Aorta (tissue), 5 donors: ENCODE measurements around the gene PRKAR2A. TPM values are rescaled to one million over a fixed set of nuclear protein-coding genes. Genes with fewer than 3 reads are reported as not detected.
"Not testable (repeated sequence)": the region's sequence is repeated elsewhere in the genome, so short reads cannot be mapped to it uniquely, and the experiment has no call there.

ENCODE experiments used
- ATAC-seq: fragments of 200-7000 bp; cut with Tn5 transposase; one replicate; pipeline ENCODE4 v1.9.1; 2022; ENCODE audit warnings: moderate library complexity; ENCODE audit not compliant: low FRiP score
- DNase-seq, 2 donors: peaks; one replicate each; pipeline ENCODE4 v3.0.0-alpha.2; 2020
- H3K27ac ChIP-seq, 2 donors: one replicate each; pipeline ENCODE4 v1.5.1; 2013; ENCODE audit warnings: low read length in 2 of 2, mild to moderate bottlenecking in 2 of 2, moderate library complexity in 2 of 2, control low read depth in 1 of 2, inconsistent platforms in 1 of 2, low read depth in 1 of 2
- H3K27me3 ChIP-seq, 2 donors: one replicate each; pipeline ENCODE4 v1.6.1; 2013; ENCODE audit warnings: control low read depth in 1 of 2, low read length in 1 of 2, mild to moderate bottlenecking in 1 of 2, moderate library complexity in 1 of 2; ENCODE audit not compliant: insufficient read depth in 2 of 2, control insufficient read depth in 1 of 2
- H3K36me3 ChIP-seq, 2 donors: one replicate each; pipeline ENCODE4 v1.6.1; 2013; ENCODE audit warnings: control low read depth in 1 of 2, low read length in 1 of 2, mild to moderate bottlenecking in 1 of 2; ENCODE audit not compliant: insufficient read depth in 2 of 2, control insufficient read depth in 1 of 2
- H3K4me1 ChIP-seq, 2 donors: one replicate each; pipeline ENCODE4 v1.6.1; 2013; ENCODE audit warnings: low read length in 2 of 2, control low read depth in 1 of 2, mild to moderate bottlenecking in 1 of 2, moderate library complexity in 1 of 2; ENCODE audit not compliant: insufficient read depth in 2 of 2, control insufficient read depth in 1 of 2
- H3K4me3 ChIP-seq, 2 donors: one replicate each; pipeline ENCODE4 v1.5.1; 2013; ENCODE audit warnings: low read length in 2 of 2, control low read depth in 1 of 2, mild to moderate bottlenecking in 1 of 2
- H3K9me3 ChIP-seq: one replicate; pipeline ENCODE4 v1.6.1; 2013; ENCODE audit warnings: mild to moderate bottlenecking, low read length; ENCODE audit not compliant: control insufficient read depth
- WGBS, 2 donors: extraction: QIAGEN DNeasy Blood & Tissue Kit; methylation state at CpG; one replicate each; pipeline ENCODE4 v1.1.7; 2013; 5-methylcytosine and 5-hydroxymethylcytosine counted together
- intact Hi-C, 2 donors: fragments of 100-400 bp; cut with DNase I; formaldehyde crosslinking; loops; one replicate each; pipeline versions ENCODE4 v1.14.2 to v1.15.0; 2022
- polyA plus RNA-seq, 2 donors: library from polyadenylated mRNA; stranded (reverse); fragments of 200-250 nt; gene quantifications; one replicate each; pipeline ENCODE4 v1.2.3, GENCODE V29; 2013
- total RNA-seq, 2 donors: library from RNA; stranded (reverse); fragmentation: NEBNext Ultra II Directional; extraction: Animal tissue kit (Norgen Biotek cat#: 25700); gene quantifications; one replicate each; pipeline ENCODE4 v1.2.1, GENCODE V29; 2021
- donor health status: healthy with polysubstance abuse.
- donor health status: Bipolar disorder and iron deficiency.
- donor health status: DM: no; HTN: no; CAD: no.
- donor health status: DM: no; HTN: no; CAD: no.
- donor health status: DM: yes; HTN: yes; CAD: no.

PRKAR2A gene
- total and polyA plus RNA-seq, 4 donors: 9.1 to 59.6 (median 31.7) TPM

DNA sequence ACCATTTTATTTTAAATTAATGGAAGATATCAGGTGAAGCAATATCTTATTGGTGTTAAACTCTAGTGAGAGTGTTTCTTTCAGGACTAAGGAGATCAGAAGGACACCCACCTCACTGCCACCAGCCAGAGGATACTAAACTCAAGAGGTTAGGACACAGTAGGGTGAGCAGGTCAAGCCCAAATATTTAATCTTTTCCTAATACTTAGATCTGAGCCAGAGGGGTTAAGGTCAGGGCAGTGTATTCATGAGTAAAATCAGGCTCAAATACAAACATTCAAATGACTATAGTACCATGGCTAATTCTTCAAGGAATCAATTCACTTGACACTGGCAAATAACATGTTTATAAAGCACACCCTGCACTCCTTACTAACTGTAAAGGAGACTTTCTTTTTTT, 65.6 kb downstream of the PRKAR2A start:
- Histone ChIP-seq H3K9me3 (no peaks in the 10 kb centered on the region), H3K36me3 (peaks cover 0 to 4% of the 10 kb centered on the region in 2 donors), H3K4me1 (no peaks in the 10 kb centered on the region), H3K27me3 (no peaks in the 10 kb centered on the region), H3K4me3 (no peak overlapping the region), H3K27ac (no peak overlapping the region)
- intact Hi-C loops: no loop called here
- no peak for ATAC-seq
- no peak for DNase-seq

DNA sequence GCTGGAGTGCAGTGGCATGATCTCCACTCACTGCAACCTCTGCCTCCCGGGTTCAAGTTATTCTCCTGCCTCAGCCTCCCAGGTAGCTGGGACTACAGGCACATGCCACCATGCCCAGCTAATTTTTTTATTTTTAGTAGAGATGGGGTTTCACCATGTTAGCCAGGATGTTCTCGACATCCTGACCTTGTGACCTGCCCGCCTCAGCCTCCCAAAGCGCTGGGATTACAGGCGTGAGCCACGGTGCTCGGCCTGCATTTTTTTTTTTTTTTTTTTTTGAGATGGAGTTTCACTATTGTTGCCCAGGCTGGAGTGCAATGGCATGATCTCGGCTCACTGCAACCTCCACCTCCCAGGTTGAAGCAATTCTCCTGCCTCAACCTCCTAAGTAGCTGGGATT, 69.1 kb downstream of the PRKAR2A start:
- H3K4me1 ChIP-seq, H3K27ac ChIP-seq, intact Hi-C loops, H3K9me3 ChIP-seq, H3K4me3 ChIP-seq, H3K36me3 ChIP-seq, H3K27me3 ChIP-seq, DNase-seq, ATAC-seq: not testable (repeated sequence)
- WGBS, 2 donors: 90 to 96% methylated on average over 8 of the region's 8 CpGs

GRCh38 chr3:48776854-48777253, 70.8 kb downstream of the PRKAR2A start:
- Histone ChIP-seq H3K4me1 (no peaks in the 10 kb centered on the region), H3K9me3 (no peaks in the 10 kb centered on the region), H3K27ac (no peak overlapping the region), H3K27me3 (no peaks in the 10 kb centered on the region), H3K36me3 (peaks cover 0 to 2% of the 10 kb centered on the region in 2 donors), H3K4me3 (no peak overlapping the region)
- DNase-seq (no peak), ATAC-seq (no peak)
- intact Hi-C loops: no loop called here
- WGBS, 2 donors: 85 to 92% methylated on average over 4 of the region's 4 CpGs

GRCh38 chr3:48770192-48770502, 77.5 kb downstream of the PRKAR2A start:
- intact Hi-C loops: no loop called here
- Histone ChIP-seq H3K27ac (no peak overlapping the region), H3K4me1 (no peaks in the 10 kb centered on the region), H3K9me3 (no peaks in the 10 kb centered on the region), H3K4me3 (no peak overlapping the region), H3K36me3 (no peaks in the 10 kb centered on the region), H3K27me3 (no peaks in the 10 kb centered on the region)
- DNase-seq (no peak), ATAC-seq (no peak)
- 81 to 86% methylated on average over 4 of the region's 4 CpGs for WGBS, 2 donors

DNA sequence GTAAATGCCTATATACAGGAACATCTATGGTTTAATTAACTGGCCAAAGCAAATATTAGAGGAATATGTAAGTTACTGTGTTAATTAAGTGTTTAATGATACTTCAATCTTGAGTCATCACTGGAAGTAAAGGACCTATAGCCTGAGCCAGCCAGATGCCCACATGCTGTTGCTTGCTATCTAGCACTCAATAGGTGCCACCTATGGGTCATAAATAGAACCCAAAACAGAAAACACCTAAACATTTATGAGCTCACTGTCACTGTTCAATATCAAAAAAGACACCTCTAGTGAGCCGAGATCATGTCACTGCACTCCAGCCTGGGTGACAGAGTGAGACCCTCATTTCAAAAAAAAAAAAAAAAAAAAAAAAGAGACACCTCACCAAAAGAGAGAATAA, 82.3 kb downstream of the PRKAR2A start:
- no peak overlapping the region for H3K27ac ChIP-seq
- peaks cover 0 to 2% of the 10 kb centered on the region in 2 donors for H3K4me1 ChIP-seq
- H3K27me3 ChIP-seq: no peaks in the 10 kb centered on the region
- 84 to 88% methylated on average over 1 of the region's 1 CpG for WGBS, 2 donors
- ATAC-seq (no peak), DNase-seq (no peak)
- H3K36me3 ChIP-seq: no peaks in the 10 kb centered on the region
- no peaks in the 10 kb centered on the region for H3K9me3 ChIP-seq
- intact Hi-C loops: no loop called here
- no peak overlapping the region for H3K4me3 ChIP-seq

- Histone ChIP-seq H3K4me1 (peaks cover 0 to 2% of the 10 kb centered on the region in 2 donors), H3K9me3 (no peaks in the 10 kb centered on the region), H3K4me3 (no peak overlapping the region), H3K36me3 (peaks cover 0 to 2% of the 10 kb centered on the region in 2 donors), H3K27me3 (no peaks in the 10 kb centered on the region), H3K27ac (no peak overlapping the region)
- WGBS, 2 donors: 54 to 59% methylated on average over 3 of the region's 3 CpGs
- intact Hi-C loops: no loop called here
- DNase-seq (no peak), ATAC-seq (no peak)
Observed at GRCh38 chr3:48762816-48763215, 84.9 kb downstream of the PRKAR2A start.

DNA sequence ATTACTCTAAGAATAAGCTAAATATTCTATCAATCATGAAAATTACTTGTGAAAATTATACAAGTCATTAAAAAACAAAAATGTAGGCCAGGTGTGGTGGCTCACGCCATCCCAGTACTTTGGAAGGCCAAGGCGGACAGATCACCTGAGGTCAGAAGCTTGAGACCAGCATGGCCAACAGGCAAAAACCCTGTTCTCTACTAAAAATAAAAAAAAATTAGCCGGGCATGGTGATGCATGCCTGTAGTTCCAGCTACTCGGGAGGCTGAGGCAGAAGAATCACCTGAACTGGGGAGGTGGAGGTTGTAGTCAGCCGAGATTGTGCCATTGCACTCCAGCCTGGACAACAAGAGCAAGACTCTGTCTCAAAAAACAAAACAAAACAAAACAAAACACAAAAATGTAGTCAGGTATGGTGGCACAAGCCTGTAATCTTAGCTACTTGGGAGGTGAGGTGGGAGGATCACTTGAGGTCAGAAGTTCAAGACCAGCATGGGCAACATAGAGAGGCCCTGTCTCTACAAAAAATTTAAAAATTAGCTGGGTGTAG, 87.6 kb downstream of the PRKAR2A start:
- ATAC-seq, DNase-seq, H3K36me3 ChIP-seq, H3K4me3 ChIP-seq, H3K4me1 ChIP-seq, H3K9me3 ChIP-seq, H3K27me3 ChIP-seq, intact Hi-C loops, H3K27ac ChIP-seq: not testable (repeated sequence)
- WGBS, 2 donors: 95% methylated on average over 5 of the region's 5 CpGs

DNA sequence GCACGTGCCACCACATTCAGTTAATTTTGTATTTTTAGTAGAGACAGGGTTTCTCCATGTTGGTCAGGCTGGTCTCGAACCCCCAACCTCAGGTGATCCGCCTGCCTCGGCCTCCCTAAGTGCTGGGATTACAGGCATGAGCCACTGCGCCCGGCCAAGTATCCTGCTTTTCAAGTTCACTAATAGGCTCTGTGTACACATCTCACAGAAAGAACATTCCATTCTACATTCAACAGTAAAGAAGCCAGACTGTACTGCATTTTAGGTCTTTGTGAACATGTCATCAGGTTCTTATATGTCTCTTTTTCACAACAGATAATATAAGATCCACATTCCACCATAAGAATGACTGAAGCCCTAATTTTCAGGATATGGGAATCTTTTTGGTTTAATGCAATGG, 88.1 kb downstream of the PRKAR2A start:
- H3K27me3 ChIP-seq, H3K36me3 ChIP-seq, intact Hi-C loops, H3K27ac ChIP-seq, DNase-seq, H3K4me1 ChIP-seq, H3K9me3 ChIP-seq, ATAC-seq, H3K4me3 ChIP-seq: not testable (repeated sequence)
- WGBS, 2 donors: 94 to 95% methylated on average over 6 of the region's 6 CpGs

GRCh38 chr3:48759071-48759470, 88.6 kb downstream of the PRKAR2A start:
- H3K9me3 ChIP-seq: no peaks in the 10 kb centered on the region
- ATAC-seq (no peak), DNase-seq (no peak)
- no peak overlapping the region for H3K4me3 ChIP-seq
- no peaks in the 10 kb centered on the region for H3K27me3 ChIP-seq
- 99 to 100% methylated on average over 3 to 4 of the region's 4 CpGs for WGBS, 2 donors
- H3K27ac ChIP-seq: no peak overlapping the region
- H3K36me3 ChIP-seq: peaks cover 0 to 2% of the 10 kb centered on the region in 2 donors
- peaks cover 0 to 2% of the 10 kb centered on the region in 2 donors for H3K4me1 ChIP-seq
- intact Hi-C loops: no loop called here
